ENCODE data around the gene MLPH. TPM values are rescaled to one million over a fixed set of nuclear protein-coding genes. Genes with fewer than 3 reads are reported as not detected.

MLPH gene
- total RNA-seq, 2 donors from 2014 or later, result 0.75 to 1.0 TPM

DNA sequence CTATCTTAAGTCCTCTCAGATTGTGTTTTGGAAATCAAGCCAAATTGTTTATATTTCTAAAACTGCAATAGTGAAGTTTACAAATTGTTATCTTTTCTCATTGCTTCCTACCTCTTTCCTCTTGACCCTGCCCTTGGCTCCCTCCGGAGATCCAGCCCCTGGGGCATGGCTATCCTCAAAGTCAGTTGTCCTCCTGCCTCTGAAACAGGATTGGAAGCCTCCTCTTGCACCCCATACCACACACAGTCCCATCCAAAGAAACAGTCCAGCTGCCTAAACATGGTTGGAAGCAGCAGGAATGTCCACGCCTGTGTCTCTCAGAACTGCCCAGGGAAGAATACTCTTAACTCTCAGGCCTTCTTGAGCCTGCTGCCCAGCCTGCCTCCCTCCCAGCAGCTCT, 43.0 kb upstream of the MLPH start:
- H3K36me3 ChIP-seq (ENCODE audit: control insufficient read depth, insufficient read depth, low read length), result no peaks in the 10 kb centered on the region
- Mint-ChIP-seq H3K4me3 (no peak overlapping the region), H3K36me3 (ENCODE audit: low read depth) (no peaks in the 10 kb centered on the region), H3K9me3 (no peaks in the 10 kb centered on the region), H3K27ac (no peak overlapping the region), H3K27me3 (ENCODE audit: insufficient read depth) (peaks cover 21% of the 10 kb centered on the region), H3K4me1 (no peaks in the 10 kb centered on the region)
- no peak overlapping the region for H3K9ac ChIP-seq (ENCODE audit: extremely low read depth, low read length, poor library complexity, severe bottlenecking)
- no peaks in the 10 kb centered on the region for H3K27me3 ChIP-seq (ENCODE audit: control insufficient read depth, insufficient read depth, low read length, poor library complexity, severe bottlenecking)
- no peak overlapping the region for H3K4me3 ChIP-seq (ENCODE audit: low read length)
- H3K9me3 ChIP-seq (ENCODE audit: control insufficient read depth, low read length), result no peaks in the 10 kb centered on the region
- H3K27ac ChIP-seq (ENCODE audit: low read depth, low read length), result no peak overlapping the region
- 96 to 100% methylated on average over 1 to 2 of the region's 2 CpGs for WGBS, 2 experiments (ENCODE audit: insufficient coverage in 1 of 2, insufficient read length in 1 of 2)
- peak; percentile 6 for DNase-seq
- TF ChIP-seq, protein P1, sequence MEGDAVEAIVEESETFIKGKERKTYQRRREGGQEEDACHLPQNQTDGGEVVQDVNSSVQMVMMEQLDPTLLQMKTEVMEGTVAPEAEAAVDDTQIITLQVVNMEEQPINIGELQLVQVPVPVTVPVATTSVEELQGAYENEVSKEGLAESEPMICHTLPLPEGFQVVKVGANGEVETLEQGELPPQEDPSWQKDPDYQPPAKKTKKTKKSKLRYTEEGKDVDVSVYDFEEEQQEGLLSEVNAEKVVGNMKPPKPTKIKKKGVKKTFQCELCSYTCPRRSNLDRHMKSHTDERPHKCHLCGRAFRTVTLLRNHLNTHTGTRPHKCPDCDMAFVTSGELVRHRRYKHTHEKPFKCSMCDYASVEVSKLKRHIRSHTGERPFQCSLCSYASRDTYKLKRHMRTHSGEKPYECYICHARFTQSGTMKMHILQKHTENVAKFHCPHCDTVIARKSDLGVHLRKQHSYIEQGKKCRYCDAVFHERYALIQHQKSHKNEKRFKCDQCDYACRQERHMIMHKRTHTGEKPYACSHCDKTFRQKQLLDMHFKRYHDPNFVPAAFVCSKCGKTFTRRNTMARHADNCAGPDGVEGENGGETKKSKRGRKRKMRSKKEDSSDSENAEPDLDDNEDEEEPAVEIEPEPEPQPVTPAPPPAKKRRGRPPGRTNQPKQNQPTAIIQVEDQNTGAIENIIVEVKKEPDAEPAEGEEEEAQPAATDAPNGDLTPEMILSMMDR (conservative IDR thresholded peaks at IDR 0.05), result no peak
- H3K4me1 ChIP-seq (ENCODE audit: control insufficient read depth, insufficient read depth, low read length), result no peaks in the 10 kb centered on the region

GRCh38 chr2:237445611-237446337, 41.3 kb upstream of the MLPH start:
- Mint-ChIP-seq H3K27ac (no peak overlapping the region), H3K9me3 (no peaks in the 10 kb centered on the region), H3K4me1 (no peaks in the 10 kb centered on the region), H3K4me3 (no peak overlapping the region), H3K27me3 (ENCODE audit: insufficient read depth) (peaks cover 15% of the 10 kb centered on the region), H3K36me3 (ENCODE audit: low read depth) (no peaks in the 10 kb centered on the region)
- Histone ChIP-seq H3K4me3 (ENCODE audit: low read length) (no peak overlapping the region), H3K4me1 (ENCODE audit: control insufficient read depth, insufficient read depth, low read length) (no peaks in the 10 kb centered on the region), H3K27me3 (ENCODE audit: control insufficient read depth, insufficient read depth, low read length, poor library complexity, severe bottlenecking) (no peaks in the 10 kb centered on the region), H3K36me3 (ENCODE audit: control insufficient read depth, insufficient read depth, low read length) (no peaks in the 10 kb centered on the region), H3K27ac (ENCODE audit: low read depth, low read length) (no peak overlapping the region), H3K9me3 (ENCODE audit: control insufficient read depth, low read length) (no peaks in the 10 kb centered on the region), H3K9ac (ENCODE audit: extremely low read depth, low read length, poor library complexity, severe bottlenecking) (no peak overlapping the region)
- 92 to 100% methylated on average over 9 to 26 of the region's 26 CpGs for WGBS, 2 experiments (ENCODE audit: insufficient coverage in 1 of 2, insufficient read length in 1 of 2)
- DNase-seq, result no peak
- TF ChIP-seq, protein P1 (conservative IDR thresholded peaks at IDR 0.05), result no peak

DNA sequence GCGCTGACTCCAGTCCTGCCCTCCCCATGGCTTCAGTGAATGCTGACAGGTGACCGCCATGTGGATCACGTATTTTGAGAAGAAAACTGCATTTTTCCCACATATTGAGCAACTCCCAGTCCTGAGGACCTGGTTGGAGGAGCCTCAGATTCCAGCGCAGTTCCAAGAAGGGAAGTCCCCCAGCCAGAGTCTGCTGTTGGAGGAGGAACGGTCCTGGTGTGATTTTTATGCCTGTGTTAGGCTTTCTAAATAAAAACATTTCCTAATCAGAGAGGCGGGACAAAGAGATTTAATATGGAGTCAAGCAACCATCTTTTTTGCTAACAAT, 40.7 kb upstream of the MLPH start:
- Mint-ChIP-seq H3K4me3 (no peak overlapping the region), H3K27ac (no peak overlapping the region), H3K9me3 (no peaks in the 10 kb centered on the region), H3K36me3 (ENCODE audit: low read depth) (no peaks in the 10 kb centered on the region), H3K27me3 (ENCODE audit: insufficient read depth) (peaks cover 15% of the 10 kb centered on the region), H3K4me1 (no peaks in the 10 kb centered on the region)
- no peak overlapping the region for H3K27ac ChIP-seq (ENCODE audit: low read depth, low read length)
- H3K4me1 ChIP-seq (ENCODE audit: control insufficient read depth, insufficient read depth, low read length), result no peaks in the 10 kb centered on the region
- no peaks in the 10 kb centered on the region for H3K27me3 ChIP-seq (ENCODE audit: control insufficient read depth, insufficient read depth, low read length, poor library complexity, severe bottlenecking)
- no peak overlapping the region for H3K4me3 ChIP-seq (ENCODE audit: low read length)
- TF ChIP-seq, protein P1 (conservative IDR thresholded peaks at IDR 0.05), result no peak
- H3K9me3 ChIP-seq (ENCODE audit: control insufficient read depth, low read length), result no peaks in the 10 kb centered on the region
- WGBS, 2 experiments (ENCODE audit: insufficient coverage in 1 of 2, insufficient read length in 1 of 2), result 93 to 100% methylated on average over 2 to 6 of the region's 6 CpGs
- H3K9ac ChIP-seq (ENCODE audit: extremely low read depth, low read length, poor library complexity, severe bottlenecking), result no peak overlapping the region
- no peak for DNase-seq
- H3K36me3 ChIP-seq (ENCODE audit: control insufficient read depth, insufficient read depth, low read length), result no peaks in the 10 kb centered on the region

Data from endodermal cell (in vitro differentiated cells).